AG04450 (cell line): ENCODE data around the gene ICAM1. TPM values are rescaled to one million over a fixed set of nuclear protein-coding genes. Genes with fewer than 3 reads are reported as not detected.

Experiments used
- CTCF ChIA-PET: fragments of 300-600, 350-600 bp; formaldehyde crosslinking; extraction: SDS; loops from one replicate; lab custom pipeline; 2022; ENCODE audit warnings: antibody characterized with exemption, inconsistent platforms; lab: Charles Lee
- POLR2A ChIA-PET: fragments of 350-600 bp; formaldehyde crosslinking; extraction: SDS; loops from one replicate; lab custom pipeline; 2021; ENCODE audit warnings: antibody characterized with exemption, inconsistent platforms; lab: Yijun Ruan, JAX
- DNase-seq: peaks from one replicate; pipeline ENCODE4 v3.0.0-alpha.2; 2011; ENCODE audit warnings: low read depth, low spot score
- H3K27ac ChIP-seq: one replicate; pipeline ENCODE4 v1.5.1; 2012; ENCODE audit warnings: low read depth, low read length, control low read depth
- H3K27me3 ChIP-seq: one replicate; pipeline ENCODE4 v1.6.0; 2012; ENCODE audit warnings: low read length; ENCODE audit not compliant: control insufficient read depth, insufficient read depth
- H3K4me3 ChIP-seq: 2 replicates; pipeline ENCODE4 v1.5.1; 2011; ENCODE audit warnings: mild to moderate bottlenecking, low read depth, low read length, control low read depth
- H3K9me3 ChIP-seq: 2 replicates; pipeline ENCODE4 v1.5.1; 2012; ENCODE audit warnings: low read length; ENCODE audit not compliant: control insufficient read depth, insufficient read depth
- polyA minus RNA-seq: library from RNA; depleted of rRNA, polyadenylated mRNA; stranded (reverse); fragments of >200 nt; gene quantifications from 2 replicates; pipeline ENCODE4 v1.2.3, GENCODE V29; 2011; rRNA and poly(A)+ RNA removed
- polyA plus RNA-seq: library from polyadenylated mRNA; depleted of rRNA; stranded (reverse); fragments of >200 nt; gene quantifications from 2 replicates; pipeline ENCODE4 v1.2.3, GENCODE V29; 2011; rRNA removed
- TF ChIP-seq, protein P1 (sequence below): IDR thresholded peaks from 2 replicates; pipeline ENCODE4 v1.5.1; 2011; ENCODE audit warnings: low read depth, low read length, control low read depth, inconsistent platforms

The ICAM1 gene, protein sequence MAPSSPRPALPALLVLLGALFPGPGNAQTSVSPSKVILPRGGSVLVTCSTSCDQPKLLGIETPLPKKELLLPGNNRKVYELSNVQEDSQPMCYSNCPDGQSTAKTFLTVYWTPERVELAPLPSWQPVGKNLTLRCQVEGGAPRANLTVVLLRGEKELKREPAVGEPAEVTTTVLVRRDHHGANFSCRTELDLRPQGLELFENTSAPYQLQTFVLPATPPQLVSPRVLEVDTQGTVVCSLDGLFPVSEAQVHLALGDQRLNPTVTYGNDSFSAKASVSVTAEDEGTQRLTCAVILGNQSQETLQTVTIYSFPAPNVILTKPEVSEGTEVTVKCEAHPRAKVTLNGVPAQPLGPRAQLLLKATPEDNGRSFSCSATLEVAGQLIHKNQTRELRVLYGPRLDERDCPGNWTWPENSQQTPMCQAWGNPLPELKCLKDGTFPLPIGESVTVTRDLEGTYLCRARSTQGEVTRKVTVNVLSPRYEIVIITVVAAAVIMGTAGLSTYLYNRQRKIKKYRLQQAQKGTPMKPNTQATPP
- polyA plus RNA-seq (40.4 and 57.0 TPM in 2 replicates), polyA minus RNA-seq (35.9 and 50.3 TPM in 2 replicates)

GRCh38 chr19:10270616-10271394 is at the start of gene ICAM1:
TSS of gene ICAM1 (plus strand) at chr19:10271120. CDS start at chr19:10271160, 40 bp downstream.
- ChIA-PET POLR2A (interaction anchor here (0.7 to 3.3 kb wide), 9 partner anchors 9 to 120 kb away, joined by 3 to 17 read pairs (median 5); partner anchors contain the start of genes ICAM4, ICAM5 and TYK2), CTCF (interaction anchor here (1.5 to 5.9 kb wide), 5 partner anchors 11 to 121 kb away, joined by 5 to 85 read pairs (median 30); partner anchors contain the start of gene RAVER1)
- H3K4me3 ChIP-seq: peak within 1 kb of the TSS; percentile 63
- no peaks in the 10 kb centered on the region; the same call in 1 of the 2 replicates for H3K9me3 ChIP-seq
- TF ChIP-seq, protein P1, sequence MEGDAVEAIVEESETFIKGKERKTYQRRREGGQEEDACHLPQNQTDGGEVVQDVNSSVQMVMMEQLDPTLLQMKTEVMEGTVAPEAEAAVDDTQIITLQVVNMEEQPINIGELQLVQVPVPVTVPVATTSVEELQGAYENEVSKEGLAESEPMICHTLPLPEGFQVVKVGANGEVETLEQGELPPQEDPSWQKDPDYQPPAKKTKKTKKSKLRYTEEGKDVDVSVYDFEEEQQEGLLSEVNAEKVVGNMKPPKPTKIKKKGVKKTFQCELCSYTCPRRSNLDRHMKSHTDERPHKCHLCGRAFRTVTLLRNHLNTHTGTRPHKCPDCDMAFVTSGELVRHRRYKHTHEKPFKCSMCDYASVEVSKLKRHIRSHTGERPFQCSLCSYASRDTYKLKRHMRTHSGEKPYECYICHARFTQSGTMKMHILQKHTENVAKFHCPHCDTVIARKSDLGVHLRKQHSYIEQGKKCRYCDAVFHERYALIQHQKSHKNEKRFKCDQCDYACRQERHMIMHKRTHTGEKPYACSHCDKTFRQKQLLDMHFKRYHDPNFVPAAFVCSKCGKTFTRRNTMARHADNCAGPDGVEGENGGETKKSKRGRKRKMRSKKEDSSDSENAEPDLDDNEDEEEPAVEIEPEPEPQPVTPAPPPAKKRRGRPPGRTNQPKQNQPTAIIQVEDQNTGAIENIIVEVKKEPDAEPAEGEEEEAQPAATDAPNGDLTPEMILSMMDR: no peak
- no peaks in the 10 kb centered on the region for H3K27me3 ChIP-seq
- no peak for DNase-seq
- peak within 1 kb of the TSS; percentile 39 for H3K27ac ChIP-seq

DNA sequence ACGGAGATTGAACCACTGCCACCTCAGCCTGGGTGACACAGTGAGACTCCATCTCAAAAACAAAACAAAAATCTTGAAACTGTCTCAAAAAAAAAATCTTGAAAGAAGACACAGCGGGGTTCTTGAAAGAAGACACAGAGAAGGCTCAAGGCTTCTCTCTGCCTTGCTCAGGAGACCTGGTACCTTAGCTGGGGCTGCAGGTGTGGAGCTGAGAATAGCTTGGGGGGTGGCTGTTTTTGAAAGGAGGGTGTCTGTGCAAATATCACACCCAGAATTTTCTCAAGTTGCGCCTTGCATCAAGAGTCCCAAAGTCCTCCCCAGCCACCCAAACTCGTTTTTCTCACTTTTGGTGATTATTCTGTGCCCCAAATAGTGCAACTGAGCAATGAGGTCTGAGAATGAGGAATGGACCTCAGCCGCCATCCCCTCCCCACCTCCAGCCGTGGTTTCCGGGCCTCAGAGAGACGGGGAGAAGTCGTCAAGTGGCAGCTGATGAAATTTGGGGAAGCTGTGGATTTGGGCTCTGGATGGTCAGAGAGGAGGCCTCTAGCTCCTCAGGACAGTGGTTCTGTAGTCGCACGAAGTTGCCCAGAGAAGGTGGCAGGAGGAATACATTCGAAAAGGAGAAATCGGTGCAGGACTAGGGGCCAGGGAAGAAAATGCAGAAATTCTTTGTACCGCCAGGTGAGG is 48.6 kb upstream of the ICAM1 start:
- TF ChIP-seq, protein P1: no peak
- ChIA-PET POLR2A (interaction anchor here (0.7 kb wide), 1 partner anchor 17 kb away, joined by 4 read pairs; no protein-coding TSS in a partner anchor), CTCF (interaction anchor here (1.5 kb wide), 1 partner anchor 28 kb away, joined by 5 read pairs; no protein-coding TSS in a partner anchor)
- peaks cover 10% of the 10 kb centered on the region for H3K9me3 ChIP-seq
- no peaks in the 10 kb centered on the region for H3K27me3 ChIP-seq
- H3K4me3 ChIP-seq: no peak overlapping the region
- H3K27ac ChIP-seq: no peak overlapping the region
- DNase-seq: no peak

DNA sequence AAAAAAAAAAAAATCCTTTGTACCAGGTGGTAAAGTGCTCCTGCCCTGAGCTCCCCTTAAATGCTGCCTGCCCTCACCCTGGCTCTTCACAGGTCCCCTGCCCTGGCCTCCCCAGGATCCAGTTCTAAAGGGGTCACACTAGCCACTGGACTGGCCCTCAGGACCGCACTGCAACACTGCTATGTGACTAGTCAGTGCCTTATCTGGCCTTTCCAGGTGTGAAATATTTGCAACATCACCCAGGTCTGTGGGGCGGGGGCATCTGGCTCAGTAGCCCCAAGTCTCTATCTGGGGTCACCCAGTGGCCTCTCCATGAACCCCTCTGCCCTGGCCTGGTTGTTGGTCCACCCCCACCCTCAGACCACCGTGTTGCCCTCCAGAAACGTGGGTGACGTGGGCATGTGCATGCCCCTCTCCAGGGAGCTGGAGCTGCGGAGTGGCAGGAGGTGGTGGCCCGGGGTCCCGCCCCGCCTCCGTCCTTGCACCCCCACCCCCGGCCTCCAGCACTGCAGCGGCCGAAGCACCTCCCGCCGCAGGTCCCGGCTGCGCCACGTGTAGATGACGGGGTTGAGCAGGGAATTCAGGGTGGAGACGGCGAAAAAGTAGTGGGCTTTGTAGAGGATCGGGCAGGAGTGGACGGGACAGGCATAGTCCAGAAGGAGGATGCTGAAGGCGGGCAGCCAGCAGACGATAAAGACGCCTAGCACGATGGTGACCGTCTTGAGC is 47.3 kb upstream of the ICAM1 start:
- ChIA-PET CTCF (interaction anchor here (0.6 to 1.5 kb wide), 2 partner anchors 26 to 61 kb away, joined by 5 read pairs; no protein-coding TSS in a partner anchor), POLR2A (no interaction called here)
- no peak overlapping the region for H3K4me3 ChIP-seq
- H3K27ac ChIP-seq: no peak overlapping the region
- H3K9me3 ChIP-seq: peaks cover 15% of the 10 kb centered on the region
- H3K27me3 ChIP-seq: no peaks in the 10 kb centered on the region
- TF ChIP-seq, protein P1: no peak
- DNase-seq: no peak

DNA sequence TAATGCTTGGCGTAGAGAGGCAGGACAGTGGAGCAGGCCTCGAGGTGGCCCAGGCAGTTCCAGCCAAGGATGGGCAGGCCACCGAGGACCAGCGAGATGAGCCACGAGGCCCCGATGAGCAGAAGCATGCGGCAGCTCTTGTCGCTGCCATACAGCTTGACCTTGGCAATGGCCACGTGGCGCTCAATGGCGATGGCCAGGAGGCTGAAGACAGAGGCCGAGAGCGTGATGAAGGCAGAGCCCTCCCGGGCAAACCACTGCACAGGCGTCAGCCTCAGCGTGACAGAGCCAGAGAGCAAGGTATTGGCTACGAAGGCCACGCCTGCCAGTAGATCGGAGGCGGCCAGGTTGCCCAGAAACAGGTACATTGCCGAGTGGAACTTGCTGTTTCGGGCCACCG is 46.6 kb upstream of the ICAM1 start:
- POLR2A ChIA-PET: no interaction called here
- no peak for DNase-seq
- TF ChIP-seq, protein P1: no peak
- Histone ChIP-seq H3K4me3 (no peak overlapping the region), H3K27me3 (no peaks in the 10 kb centered on the region), H3K27ac (no peak overlapping the region), H3K9me3 (peaks cover 15% of the 10 kb centered on the region)
- CTCF ChIA-PET: no interaction called here
